Measurements from ENCODE around the gene TMEM229B. TPM values are rescaled to one million over a fixed set of nuclear protein-coding genes. Genes with fewer than 3 reads are reported as not detected.

Gene TMEM229B
- total and polyA plus RNA-seq, 4 donors: 1.5 to 4.5 (median 2.5) TPM

DNA sequence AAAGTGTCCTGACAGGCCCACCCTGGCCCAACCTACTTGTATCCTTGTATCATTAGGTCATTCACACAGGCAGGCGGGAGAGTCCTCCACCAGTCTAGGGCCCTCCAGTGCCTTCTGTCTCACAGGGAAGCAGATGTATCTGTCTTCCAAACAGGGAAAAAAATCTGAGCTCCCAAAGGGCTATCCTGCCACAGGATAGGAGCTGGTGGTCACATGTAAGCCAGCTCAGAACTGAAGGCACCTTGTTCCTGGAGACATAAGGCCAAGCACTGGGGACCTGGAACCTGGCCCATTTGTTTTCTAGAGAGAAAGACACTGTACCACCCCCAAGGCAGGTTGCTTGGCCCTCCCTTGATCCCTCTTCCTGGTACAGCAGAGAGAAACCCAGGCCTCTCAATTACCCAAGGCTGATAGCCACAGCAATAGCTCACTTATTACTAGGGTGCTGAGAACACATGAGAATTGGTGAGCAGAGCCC, 25.1 kb upstream of the TMEM229B start:
- DNase-seq: peak in 1 of 3 donors; percentile 20
- Histone ChIP-seq H3K36me3 (ENCODE audit: control insufficient read depth in 4 of 4, insufficient read depth in 4 of 4, low read length in 4 of 4) (no peaks in the 10 kb centered on the region), H3K4me3 (no peak overlapping the region), H3K9me3 (ENCODE audit: control insufficient read depth in 4 of 4, insufficient read depth in 3 of 4, low read length in 3 of 4) (no peaks in the 10 kb centered on the region), H3K4me1 (ENCODE audit: control insufficient read depth in 5 of 5, insufficient read depth in 5 of 5, low read length in 5 of 5) (peaks cover 0 to 7% (median 0%) of the 10 kb centered on the region in 5 donors), H3K9ac (ENCODE audit: insufficient read depth in 1 of 2, low read length in 2 of 2) (no peak overlapping the region), H3K27ac (ENCODE audit: low read depth in 1 of 2, low read length in 1 of 2) (peak overlapping the region in 1 of 2 donors; percentile 22), H3K27me3 (ENCODE audit: control insufficient read depth in 3 of 3, insufficient read depth in 3 of 3, low read length in 2 of 3) (peaks cover 0 to 19% (median 15%) of the 10 kb centered on the region in 3 donors)
- no peak for TF ChIP-seq CTCF (IDR thresholded peaks at IDR 0.05; ENCODE audit: control extremely low read depth, extremely low read depth)
- 92 to 93% methylated on average over 1 of the region's 1 CpG for WGBS, 2 donors
- no peak for ATAC-seq (ENCODE audit: insufficient read depth, low FRiP score)

- no peak overlapping the region for H3K27ac ChIP-seq (ENCODE audit: low read depth in 1 of 2, low read length in 1 of 2)
- WGBS, 2 donors: 68 to 72% methylated on average over 8 of the region's 8 CpGs
Observed at GRCh38 chr14:67512463-67513310, 24.2 kb upstream of the TMEM229B start.

DNA sequence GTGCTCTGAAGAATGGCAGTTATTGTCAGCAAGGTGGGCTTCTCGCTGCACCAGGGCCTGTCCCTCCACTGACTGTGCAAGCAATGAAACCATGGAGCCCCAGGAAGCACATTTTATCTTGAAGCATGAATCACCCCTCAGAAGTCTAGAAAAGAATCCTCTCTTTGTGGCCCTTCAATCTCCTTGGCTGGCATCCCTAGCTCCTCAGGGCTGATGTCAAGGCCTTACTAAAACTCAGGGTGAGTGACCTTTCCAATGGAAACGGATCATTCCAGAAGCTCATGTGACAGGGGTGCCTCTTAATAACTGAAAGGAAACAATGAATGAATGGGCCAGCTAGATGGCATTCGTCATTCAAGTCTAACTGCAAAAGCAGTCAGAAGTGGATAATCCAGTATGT, 22.3 kb upstream of the TMEM229B start:
- Histone ChIP-seq H3K27me3 (ENCODE audit: control insufficient read depth in 3 of 3, insufficient read depth in 3 of 3, low read length in 2 of 3) (peaks cover 0 to 3% (median 3%) of the 10 kb centered on the region in 3 donors), H3K27ac (ENCODE audit: low read depth in 1 of 2, low read length in 1 of 2) (no peak overlapping the region), H3K36me3 (ENCODE audit: control insufficient read depth in 4 of 4, insufficient read depth in 4 of 4, low read length in 4 of 4) (no peaks in the 10 kb centered on the region), H3K9ac (ENCODE audit: insufficient read depth in 1 of 2, low read length in 2 of 2) (no peak overlapping the region), H3K4me3 (no peak overlapping the region), H3K9me3 (ENCODE audit: control insufficient read depth in 4 of 4, insufficient read depth in 3 of 4, low read length in 3 of 4) (no peaks in the 10 kb centered on the region), H3K4me1 (ENCODE audit: control insufficient read depth in 5 of 5, insufficient read depth in 5 of 5, low read length in 5 of 5) (peaks cover 0 to 7% (median 0%) of the 10 kb centered on the region in 5 donors)
- WGBS, 2 donors: 73 to 80% methylated on average over 3 of the region's 3 CpGs
- no peak for TF ChIP-seq CTCF (IDR thresholded peaks at IDR 0.05; ENCODE audit: control extremely low read depth, extremely low read depth)
- DNase-seq (no peak), ATAC-seq (ENCODE audit: insufficient read depth, low FRiP score) (no peak)

More at GRCh38 chr14:67512463-67513310, 24.2 kb upstream of the TMEM229B start:
- DNase-seq (no peak), ATAC-seq (ENCODE audit: insufficient read depth, low FRiP score) (no peak)
- no peaks in the 10 kb centered on the region for H3K36me3 ChIP-seq (ENCODE audit: control insufficient read depth in 4 of 4, insufficient read depth in 4 of 4, low read length in 4 of 4)
- no peak for TF ChIP-seq CTCF (IDR thresholded peaks at IDR 0.05; ENCODE audit: control extremely low read depth, extremely low read depth)
- no peak overlapping the region for H3K4me3 ChIP-seq
- peaks cover 0 to 7% (median 0%) of the 10 kb centered on the region in 5 donors for H3K4me1 ChIP-seq (ENCODE audit: control insufficient read depth in 5 of 5, insufficient read depth in 5 of 5, low read length in 5 of 5)
- no peak overlapping the region for H3K9ac ChIP-seq (ENCODE audit: insufficient read depth in 1 of 2, low read length in 2 of 2)
- peaks cover 0 to 17% (median 10%) of the 10 kb centered on the region in 3 donors for H3K27me3 ChIP-seq (ENCODE audit: control insufficient read depth in 3 of 3, insufficient read depth in 3 of 3, low read length in 2 of 3)
- no peaks in the 10 kb centered on the region for H3K9me3 ChIP-seq (ENCODE audit: control insufficient read depth in 4 of 4, insufficient read depth in 3 of 4, low read length in 3 of 4)
